Stromal cell of bone marrow (primary cell): Measurements from ENCODE around the gene FIP1L1.
A peak's percentile ranks its signal among the peaks of the same experiment; 100 is the strongest.

ENCODE experiments used
- DNase-seq: peaks from one replicate; pipeline ENCODE4 v3.0.0-alpha.2; 2012; ENCODE audit warnings: low read depth

Gene FIP1L1

DNA sequence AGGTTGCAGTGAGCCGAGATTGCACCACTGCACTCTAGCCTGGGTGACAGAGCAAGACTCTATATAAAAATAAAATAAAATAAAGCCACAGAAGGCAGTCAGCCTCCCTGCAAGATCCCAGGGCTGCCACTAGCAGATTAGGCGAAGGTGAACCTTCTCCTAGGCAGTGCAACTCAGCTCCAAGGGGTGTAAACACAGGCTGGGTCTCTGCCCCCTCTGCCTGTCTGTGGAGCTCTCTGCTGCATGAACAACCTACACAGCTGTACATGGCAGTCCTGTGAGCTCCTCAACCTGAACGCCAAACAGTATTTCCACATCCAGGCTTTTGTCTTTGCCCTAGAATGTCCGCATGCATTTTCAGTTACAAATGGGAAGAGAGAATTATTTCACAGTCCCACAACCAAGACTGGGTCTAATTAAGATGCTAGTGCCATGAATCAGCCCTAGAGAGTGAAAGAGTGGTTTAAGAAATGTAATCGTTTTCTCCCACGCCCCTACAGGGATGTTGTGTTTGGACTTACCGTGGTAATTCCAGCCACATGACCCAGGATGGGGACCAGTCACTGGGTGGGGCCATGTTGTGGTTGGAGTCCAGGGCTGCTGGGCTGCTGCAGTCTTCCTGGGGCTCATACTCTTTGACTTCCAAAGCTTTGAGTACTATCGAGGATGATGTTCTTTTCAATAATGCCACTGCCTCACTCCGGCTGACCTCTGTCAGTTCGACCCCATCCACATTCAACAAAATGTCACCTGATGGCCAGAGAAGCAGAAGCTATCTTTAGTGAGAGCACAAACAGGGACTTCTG, 99.0 kb downstream of the FIP1L1 start:
- peak; percentile 100 for DNase-seq

DNA sequence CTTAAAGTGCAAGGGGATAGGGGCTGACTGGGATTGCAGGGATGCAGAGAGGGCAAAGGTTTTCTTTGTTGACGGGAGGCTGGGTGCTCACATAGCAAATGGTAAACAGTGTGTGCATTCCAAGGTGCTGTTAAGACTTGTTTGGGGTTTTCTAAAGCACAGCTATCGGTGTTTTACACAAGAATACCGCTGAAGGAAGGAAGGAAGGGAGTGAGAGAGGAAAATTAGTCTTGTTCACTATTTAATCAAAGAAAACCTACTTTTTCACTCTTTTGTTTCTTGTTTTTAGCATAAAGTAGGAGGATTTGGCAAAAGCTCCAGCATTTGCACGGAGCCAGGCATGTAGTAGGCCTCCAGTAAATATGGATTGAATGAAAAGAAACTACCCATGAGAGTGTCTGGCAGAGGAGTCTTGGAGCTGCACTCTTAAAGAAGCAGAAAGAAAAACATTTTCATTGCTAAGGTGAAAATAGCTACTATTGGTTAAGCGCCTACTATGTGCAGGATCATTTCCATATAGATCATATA, 99.7 kb downstream of the FIP1L1 start:
- DNase-seq, result no peak

DNA sequence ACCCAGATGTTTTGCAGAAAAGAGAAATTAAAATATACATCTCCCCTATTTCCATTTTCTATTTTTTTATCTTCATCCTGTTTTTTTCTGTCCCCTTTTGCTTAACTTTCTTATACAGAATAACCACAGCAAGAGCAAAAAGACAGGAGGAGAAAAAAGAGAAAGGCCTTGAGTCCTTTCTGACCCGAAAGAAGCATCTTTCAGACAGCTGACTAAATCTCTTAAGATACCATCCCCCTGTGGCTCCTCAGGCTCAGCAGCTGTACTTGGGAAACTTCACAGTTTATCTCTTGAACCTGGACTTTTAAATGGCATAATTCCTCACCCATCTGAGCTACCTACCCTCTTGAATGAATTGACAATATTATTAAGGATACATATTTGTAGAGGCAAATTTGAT, 100.2 kb downstream of the FIP1L1 start:
- no peak for DNase-seq

- DNase-seq, result peak; percentile 91
Observed at GRCh38 chr4:53478671-53479456, 101.4 kb downstream of the FIP1L1 start.

- DNase-seq, result no peak
Observed at GRCh38 chr4:53479736-53480525, 102.5 kb downstream of the FIP1L1 start.

DNA sequence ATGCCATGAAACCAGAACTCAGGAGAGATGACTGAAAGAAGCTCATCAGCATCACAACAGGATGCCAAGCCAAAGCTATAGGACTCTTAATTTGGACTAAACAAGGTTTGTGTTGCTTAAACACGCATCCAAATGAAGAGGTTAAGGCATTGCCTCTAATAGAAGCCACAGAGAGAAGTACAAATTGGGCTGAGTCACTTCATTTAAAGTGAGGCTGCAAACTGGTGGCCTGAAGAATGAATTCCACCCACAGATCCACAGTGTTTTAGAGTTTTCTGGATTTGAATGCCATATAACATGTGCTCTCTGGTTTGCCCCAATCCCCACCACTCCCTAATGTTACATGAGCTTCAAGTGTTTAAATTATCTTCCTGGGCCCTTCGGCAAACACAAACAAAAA, 103.5 kb downstream of the FIP1L1 start:
- no peak for DNase-seq

DNA sequence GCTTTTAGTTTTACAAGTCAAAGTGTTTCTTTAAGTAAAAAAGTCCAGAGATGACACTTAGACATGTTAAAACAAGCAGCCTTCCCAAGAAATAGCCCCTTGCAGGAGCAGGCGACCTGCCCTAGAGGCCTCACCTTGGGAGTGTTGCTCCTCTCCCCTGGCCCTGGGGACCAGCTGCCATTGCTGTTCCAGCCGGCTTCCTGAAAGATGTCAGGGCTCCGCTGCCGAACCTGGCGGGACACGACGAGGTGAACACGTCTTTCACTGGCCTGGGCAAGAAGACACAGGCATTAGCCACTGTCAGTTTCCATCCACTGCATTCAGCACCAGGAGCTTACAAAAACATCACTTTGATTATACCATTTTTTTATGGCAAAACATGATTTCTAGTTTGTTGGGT, 104.1 kb downstream of the FIP1L1 start:
- no peak for DNase-seq

DNA sequence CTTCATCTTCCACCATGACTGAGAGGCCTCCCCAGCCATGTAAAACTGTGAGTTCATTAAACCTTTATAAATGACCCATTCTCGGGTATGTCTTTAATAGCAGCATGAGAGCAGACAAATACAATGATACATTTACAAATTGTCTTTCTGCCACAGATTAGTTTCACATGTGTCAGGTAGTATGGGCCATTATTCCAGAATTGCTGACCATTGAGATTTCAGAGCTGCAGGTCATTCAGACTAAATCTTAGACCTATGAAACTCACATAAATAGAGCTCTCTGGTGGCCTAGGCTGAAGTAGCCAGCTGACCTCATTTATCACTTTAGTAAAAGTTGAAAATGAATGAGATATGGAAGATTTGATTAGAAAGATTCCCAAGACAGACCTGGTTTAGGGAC, 105.8 kb downstream of the FIP1L1 start:
- no peak for DNase-seq

DNA sequence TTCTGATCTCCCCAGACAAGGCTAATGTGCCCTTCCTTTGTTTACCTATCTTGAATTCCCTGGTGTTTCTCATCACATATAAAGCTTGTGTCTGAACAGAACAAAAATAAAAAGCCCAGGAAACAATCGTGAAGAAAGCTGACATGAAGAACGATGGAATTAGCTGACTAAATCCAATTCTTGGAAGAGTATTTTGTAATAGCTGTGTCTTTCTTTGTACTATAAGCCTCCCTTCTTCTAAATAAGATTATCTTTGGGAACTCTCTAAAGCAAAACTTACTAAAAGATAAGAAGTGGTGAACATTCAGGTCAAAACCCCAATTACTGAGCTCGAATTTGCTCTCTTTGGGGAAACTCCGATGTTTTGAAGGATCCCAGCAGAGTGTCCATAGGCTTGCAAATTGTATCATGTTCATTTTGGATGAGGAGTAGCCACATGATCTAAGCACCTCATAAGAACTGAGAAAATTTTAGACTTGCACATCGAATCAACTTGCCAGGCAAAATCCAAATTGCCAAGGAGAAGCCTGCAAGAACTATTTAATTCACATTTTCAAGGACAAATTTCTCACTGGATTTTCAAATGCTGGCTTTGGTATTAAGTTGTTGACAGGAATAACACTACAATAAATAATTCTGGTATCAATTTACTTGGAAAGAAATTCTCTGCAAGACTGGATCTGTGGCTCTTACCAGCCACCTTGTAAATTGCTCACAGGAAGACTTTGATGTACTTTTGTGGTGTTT, 107.6 kb downstream of the FIP1L1 start:
- no peak for DNase-seq

DNA sequence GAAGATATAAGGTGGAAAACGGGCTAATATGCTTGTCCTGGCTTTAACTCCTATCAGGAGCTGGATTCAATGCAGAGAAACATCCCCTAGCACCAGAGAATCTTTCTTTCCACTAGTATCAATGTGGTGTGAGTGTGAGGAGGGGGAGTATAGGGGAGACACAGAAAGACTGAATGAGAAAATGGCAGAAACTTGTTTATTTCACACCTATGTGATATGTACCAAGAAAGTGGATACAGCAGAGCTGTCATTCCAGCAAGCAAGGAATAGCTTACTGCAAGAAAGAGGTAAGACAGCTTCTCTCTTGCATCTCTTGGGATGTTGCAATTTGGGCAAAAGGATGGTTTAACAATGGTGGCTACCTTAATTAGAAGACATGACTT, 108.2 kb downstream of the FIP1L1 start:
- DNase-seq, result no peak

DNA sequence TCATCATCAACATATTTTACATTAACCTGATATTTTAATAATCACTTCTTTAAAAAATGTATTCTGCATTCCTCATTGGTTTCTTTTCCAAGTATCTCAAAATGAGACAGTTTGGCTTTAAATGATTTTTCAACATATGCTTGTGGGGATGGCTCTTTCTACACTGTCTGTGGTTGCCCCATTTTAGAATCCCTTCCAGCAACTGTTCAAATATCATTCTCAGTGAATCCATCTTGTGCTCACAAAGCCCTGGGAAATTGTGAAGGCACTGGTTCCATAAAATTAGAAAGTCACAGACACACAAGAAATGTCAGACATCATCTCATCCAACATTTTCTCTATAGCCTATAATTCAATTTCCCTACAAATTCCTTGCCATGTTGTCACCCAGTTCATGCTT, 110.3 kb downstream of the FIP1L1 start:
- DNase-seq, result no peak

- DNase-seq, result no peak
Observed at GRCh38 chr4:53489279-53489889, 111.9 kb downstream of the FIP1L1 start.

GRCh38 chr4:53490161-53490956, 112.9 kb downstream of the FIP1L1 start:
- no peak for DNase-seq

- DNase-seq, result peak; percentile 91
Observed at GRCh38 chr4:53490965-53491622, 113.7 kb downstream of the FIP1L1 start.

GRCh38 chr4:53494851-53495250, 117.4 kb downstream of the FIP1L1 start:
- DNase-seq, result no peak

DNA sequence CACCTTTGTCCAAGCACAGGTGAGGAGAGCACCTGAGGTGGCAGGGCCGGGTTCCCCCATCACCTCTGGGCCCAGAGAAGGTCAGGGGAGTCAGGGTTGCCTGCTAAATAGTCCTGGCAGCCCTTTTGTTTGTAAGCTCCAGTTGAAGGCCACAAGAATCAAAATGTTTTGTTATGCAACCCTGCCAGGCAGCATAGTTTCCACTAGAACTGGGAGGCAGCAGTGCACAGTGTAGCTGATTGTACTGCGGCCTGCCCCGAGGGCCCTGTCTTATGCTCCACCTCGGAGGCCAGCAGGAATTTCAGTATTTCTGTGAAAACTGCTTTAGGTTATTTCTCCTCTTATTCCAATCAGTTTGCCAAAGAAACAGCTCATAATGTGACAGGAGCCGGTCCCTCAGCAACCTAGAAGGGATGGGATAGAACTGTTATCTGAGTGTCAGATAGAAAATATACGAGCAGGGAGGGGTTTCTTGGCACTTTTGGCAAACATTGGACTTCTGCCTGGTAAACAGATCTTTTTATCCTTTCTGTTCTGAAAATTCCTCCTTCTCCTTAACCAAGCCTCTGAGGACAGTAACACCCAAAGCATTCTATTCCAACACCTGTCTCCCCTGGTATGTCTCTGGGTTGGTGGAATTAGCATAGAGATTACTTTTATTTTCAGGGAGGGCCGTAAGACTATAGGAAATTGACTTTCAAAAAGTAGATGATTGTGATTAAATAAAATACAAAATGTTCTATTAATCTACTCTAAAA, 120.2 kb downstream of the FIP1L1 start:
- peak; percentile 69 for DNase-seq

- DNase-seq, result no peak
Observed at GRCh38 chr4:53498706-53499105, 121.3 kb downstream of the FIP1L1 start.

GRCh38 chr4:53499791-53500190, 122.3 kb downstream of the FIP1L1 start:
- no peak for DNase-seq

GRCh38 chr4:53500546-53500945, 123.1 kb downstream of the FIP1L1 start:
- DNase-seq, result no peak
